Large intestine (tissue), 3 donors: ENCODE results near the gene ZBTB14. TPM values are rescaled to one million over a fixed set of nuclear protein-coding genes. Genes with fewer than 3 reads are reported as not detected.

Experiments
- DNase-seq, 2 donors: peaks; one replicate each; pipeline versions ENCODE4 v3.0.0 to v3.0.0-alpha.2; 2013
- H3K27ac ChIP-seq: one replicate; pipeline ENCODE4 v1.5.1; 2013; ENCODE audit warnings: low read length
- H3K27me3 ChIP-seq: 2 replicates; pipeline ENCODE4 v1.6.1; 2013; ENCODE audit warnings: low read length; ENCODE audit not compliant: control insufficient read depth, insufficient read depth
- H3K36me3 ChIP-seq: 2 replicates; pipeline ENCODE4 v1.6.1; 2013; ENCODE audit warnings: low read length; ENCODE audit not compliant: control insufficient read depth, insufficient read depth
- H3K4me1 ChIP-seq: one replicate; pipeline ENCODE4 v1.6.1; 2013; ENCODE audit warnings: low read length; ENCODE audit not compliant: control insufficient read depth, insufficient read depth
- H3K4me3 ChIP-seq: one replicate; pipeline ENCODE4 v1.5.1; 2013; ENCODE audit warnings: low read length
- H3K9me3 ChIP-seq: one replicate; pipeline ENCODE4 v1.6.1; 2013; ENCODE audit warnings: mild to moderate bottlenecking, low read depth, low read length, moderate library complexity; ENCODE audit not compliant: control insufficient read depth
- WGBS: methylation state at CpG from one replicate; pipeline ENCODE4 v1.1.5; 2013; ENCODE audit warnings: low lambda C conversion rate; ENCODE audit not compliant: insufficient coverage; 5-methylcytosine and 5-hydroxymethylcytosine counted together
- polyA plus RNA-seq: library from polyadenylated mRNA; unstranded; fragments of 120-200 nt; gene quantifications from one replicate; pipeline ENCODE4 v1.2.1, GENCODE V29; 2013

The ZBTB14 gene
- polyA plus RNA-seq, 1 donor = 13.4 TPM

- no peak for DNase-seq
- Histone ChIP-seq H3K27me3 (peaks cover 12% of the 10 kb centered on the region), H3K36me3 (no peaks in the 10 kb centered on the region), H3K9me3 (no peaks in the 10 kb centered on the region), H3K27ac (no peak overlapping the region), H3K4me3 (no peak overlapping the region), H3K4me1 (no peaks in the 10 kb centered on the region)
- WGBS = 33% methylated on average over 1 of the region's 1 CpG
These were observed 8.7 kb upstream of the ZBTB14 start for GRCh38 chr18:5304232-5304631.

- no peaks in the 10 kb centered on the region for H3K9me3 ChIP-seq
- WGBS = no CpG with 5 or more reads among the region's 1 CpG
- DNase-seq = no peak
- H3K27ac ChIP-seq = no peak overlapping the region
- H3K36me3 ChIP-seq = no peaks in the 10 kb centered on the region
- H3K4me3 ChIP-seq = no peak overlapping the region
- H3K27me3 ChIP-seq = peaks cover 14% of the 10 kb centered on the region
- no peaks in the 10 kb centered on the region for H3K4me1 ChIP-seq
These were observed 8.1 kb upstream of the ZBTB14 start for GRCh38 chr18:5303636-5304035.

- no peak overlapping the region for H3K4me3 ChIP-seq
- no peaks in the 10 kb centered on the region for H3K9me3 ChIP-seq
- no peaks in the 10 kb centered on the region for H3K36me3 ChIP-seq
- peaks cover 14% of the 10 kb centered on the region for H3K27me3 ChIP-seq
- 100% methylated on average over 2 of the region's 4 CpGs for WGBS
- DNase-seq = no peak
- no peaks in the 10 kb centered on the region for H3K4me1 ChIP-seq
- H3K27ac ChIP-seq = no peak overlapping the region
These were observed 7.1 kb upstream of the ZBTB14 start for GRCh38 chr18:5302606-5303005.

GRCh38 chr18:5300476-5301010, 5.0 kb upstream of the ZBTB14 start:
- Histone ChIP-seq H3K4me1 (peaks cover 6% of the 10 kb centered on the region), H3K9me3 (no peaks in the 10 kb centered on the region), H3K27ac (no peak overlapping the region), H3K27me3 (peaks cover 14% of the 10 kb centered on the region), H3K36me3 (no peaks in the 10 kb centered on the region), H3K4me3 (no peak overlapping the region)
- DNase-seq = no peak
- 100% methylated on average over 3 of the region's 4 CpGs for WGBS

- DNase-seq = no peak
- Histone ChIP-seq H3K36me3 (no peaks in the 10 kb centered on the region), H3K4me3 (no peak overlapping the region), H3K27me3 (peaks cover 14% of the 10 kb centered on the region), H3K27ac (no peak overlapping the region), H3K4me1 (peaks cover 6% of the 10 kb centered on the region), H3K9me3 (no peaks in the 10 kb centered on the region)
- 100% methylated on average over 2 of the region's 16 CpGs for WGBS
These were observed 2.8 kb upstream of the ZBTB14 start for GRCh38 chr18:5298156-5298852.

- Histone ChIP-seq H3K4me1 (peaks cover 6% of the 10 kb centered on the region), H3K27ac (no peak overlapping the region), H3K4me3 (no peak overlapping the region), H3K27me3 (peaks cover 12% of the 10 kb centered on the region), H3K36me3 (no peaks in the 10 kb centered on the region), H3K9me3 (no peaks in the 10 kb centered on the region)
- DNase-seq = no peak
- 92% methylated on average over 2 of the region's 12 CpGs for WGBS
These were observed 2.1 kb upstream of the ZBTB14 start for GRCh38 chr18:5297597-5297996.

- peaks cover 1% of the 10 kb centered on the region for H3K36me3 ChIP-seq
- peak; percentile 83 to 88 for DNase-seq
- peaks cover 6% of the 10 kb centered on the region for H3K4me1 ChIP-seq
- H3K27me3 ChIP-seq = peaks cover 12% of the 10 kb centered on the region
- H3K9me3 ChIP-seq = no peaks in the 10 kb centered on the region
- WGBS = no CpG with 5 or more reads among the region's 36 CpGs
- peak overlapping the region; percentile 81 for H3K4me3 ChIP-seq
- H3K27ac ChIP-seq = peak overlapping the region; percentile 97
These were observed 1.3 kb upstream of the ZBTB14 start for GRCh38 chr18:5296706-5297320.

GRCh38 chr18:5295981-5296705, 617 bp upstream of the ZBTB14 start:
- no CpG with 5 or more reads among the region's 95 CpGs for WGBS
- DNase-seq = peak; percentile 96 to 99

GRCh38 chr18:5294457-5295230, 882 bp downstream of the ZBTB14 start:
- DNase-seq = peak; percentile 47 to 86
- peak overlapping the region; percentile 99 for H3K27ac ChIP-seq
- peaks cover 6% of the 10 kb centered on the region for H3K4me1 ChIP-seq
- no peaks in the 10 kb centered on the region for H3K9me3 ChIP-seq
- peaks cover 6% of the 10 kb centered on the region for H3K27me3 ChIP-seq
- no CpG with 5 or more reads among the region's 58 CpGs for WGBS
- peak overlapping the region; percentile 96 for H3K4me3 ChIP-seq
- H3K36me3 ChIP-seq = peaks cover 21% of the 10 kb centered on the region

More at GRCh38 chr18:5295981-5296705, 617 bp upstream of the ZBTB14 start:
- peaks cover 8% of the 10 kb centered on the region for H3K36me3 ChIP-seq
- H3K27me3 ChIP-seq = peaks cover 10% of the 10 kb centered on the region
- peak overlapping the region; percentile 97 for H3K27ac ChIP-seq
- H3K9me3 ChIP-seq = no peaks in the 10 kb centered on the region
- H3K4me3 ChIP-seq = peak overlapping the region; percentile 81
- H3K4me1 ChIP-seq = peaks cover 6% of the 10 kb centered on the region

- peak overlapping the region; percentile 99 for H3K27ac ChIP-seq
- H3K4me3 ChIP-seq = peak overlapping the region; percentile 96
- WGBS = no CpG with 5 or more reads among the region's 5 CpGs
- H3K4me1 ChIP-seq = peaks cover 6% of the 10 kb centered on the region
- peaks cover 21% of the 10 kb centered on the region for H3K36me3 ChIP-seq
- H3K9me3 ChIP-seq = no peaks in the 10 kb centered on the region
- peaks cover under 1% of the 10 kb centered on the region for H3K27me3 ChIP-seq
- DNase-seq = no peak
These were observed 1.4 kb downstream of the ZBTB14 start for GRCh38 chr18:5294113-5294456.
